Loucy (cell line): ENCODE results near the gene C17orf107.

Experiments used
- CTCF ChIP-seq: fragments of 200-600 bp; sonication (generic); conservative IDR thresholded peaks from 2 replicates; pipeline ENCODE4 v1.5.1; 2014; ENCODE audit warnings: mild to moderate bottlenecking, antibody characterized with exemption, low read length
- EZH2phosphoT487 ChIP-seq: fragments of 200-600 bp; IDR thresholded peaks from 2 replicates; pipeline ENCODE4 v1.6.1; 2018; ENCODE audit warnings: antibody characterized with exemption, mild to moderate bottlenecking, moderate library complexity, borderline replicate concordance

GRCh38 chr17:4903051-4903818 lies 3.9 kb downstream of the C17orf107 start, which contains the start of gene CHRNE:
- TF ChIP-seq CTCF (peak; percentile 83), EZH2phosphoT487 (no peak)
